Right atrium auricular region (tissue), 2 donors: ENCODE results near the gene UFSP1. TPM values are rescaled to one million over a fixed set of nuclear protein-coding genes. Genes with fewer than 3 reads are reported as not detected.

Source experiments
- DNase-seq: peaks from one replicate; pipeline ENCODE4 v3.0.0-alpha.2; 2019; ENCODE audit warnings: low spot score
- H3K27ac ChIP-seq, 2 donors: fragments of 200-600 bp; sonication (generic); 1 replicate in 1 of 2; 2 replicates in 1 of 2; pipeline ENCODE4 v1.5.1; 2016 to 2019
- H3K27me3 ChIP-seq, 2 donors: fragments of 200-600 bp; sonication (generic); one replicate each; pipeline versions ENCODE4 v1.5.1 to v1.6.0; 2017 to 2019
- H3K36me3 ChIP-seq: fragments of 200-600 bp; sonication (generic); one replicate; pipeline ENCODE4 v1.5.1; 2016
- H3K4me1 ChIP-seq, 2 donors: fragments of 200-600 bp; sonication (generic); one replicate each; pipeline versions ENCODE4 v1.5.1 to v1.6.0; 2017 to 2019
- H3K4me3 ChIP-seq, 2 donors: fragments of 200-600 bp; sonication (generic); 1 replicate in 1 of 2; 2 replicates in 1 of 2; pipeline ENCODE4 v1.5.1; 2017 to 2019; ENCODE audit warnings: mild to moderate bottlenecking in 1 of 2, moderate library complexity in 1 of 2
- H3K9me3 ChIP-seq, 2 donors: fragments of 200-600 bp; sonication (generic); one replicate each; pipeline ENCODE4 v1.5.1; 2019
- CTCF ChIP-seq, 2 donors: fragments of 200-600 bp; sonication (generic); IDR thresholded peaks; one replicate each; pipeline ENCODE4 v1.5.1; 2019; ENCODE audit warnings: antibody characterized with exemption in 2 of 2
- total RNA-seq, 2 donors: library from RNA; depleted of rRNA; stranded (reverse); fragments of >200 nt; gene quantifications; one replicate each; pipeline ENCODE4 v1.1.0, GENCODE V29; 2016

UFSP1 gene
- total RNA-seq, 2 donors from 2014 or later: 3.0 to 3.7 TPM

GRCh38 chr7:100873599-100874299 lies 15.8 kb downstream of the UFSP1 start:
- no peak for TF ChIP-seq CTCF (IDR thresholded peaks at IDR 0.05)
- DNase-seq: no peak

GRCh38 chr7:100867776-100868485 lies 21.6 kb downstream of the UFSP1 start:
- peak overlapping the region; percentile 94 to 98 for H3K27ac ChIP-seq
- H3K36me3 ChIP-seq: peaks cover 25% of the 10 kb centered on the region
- H3K4me3 ChIP-seq: peak overlapping the region; percentile 67 to 94
- no peaks in the 10 kb centered on the region for H3K9me3 ChIP-seq
- DNase-seq: no peak
- TF ChIP-seq CTCF (IDR thresholded peaks at IDR 0.05): no peak
- H3K4me1 ChIP-seq: peaks cover 0 to 44% of the 10 kb centered on the region in 2 donors
- no peaks in the 10 kb centered on the region for H3K27me3 ChIP-seq

More at GRCh38 chr7:100873599-100874299, 15.8 kb downstream of the UFSP1 start:
- Histone ChIP-seq H3K9me3 (no peaks in the 10 kb centered on the region), H3K4me1 (peaks cover 0 to 45% of the 10 kb centered on the region in 2 donors), H3K27ac (peak overlapping the region; percentile 95 to 97), H3K27me3 (no peaks in the 10 kb centered on the region), H3K36me3 (peaks cover 42% of the 10 kb centered on the region), H3K4me3 (peak overlapping the region; percentile 90)

- H3K27ac ChIP-seq: peak within 1 kb of the TSS; percentile 94 to 98
- H3K36me3 ChIP-seq: peaks cover 18% of the 10 kb centered on the region
- DNase-seq: peak; percentile 91
- peak within 1 kb of the TSS; percentile 67 to 94 for H3K4me3 ChIP-seq
- H3K9me3 ChIP-seq: no peaks in the 10 kb centered on the region
- no peak for TF ChIP-seq CTCF (IDR thresholded peaks at IDR 0.05)
- H3K27me3 ChIP-seq: no peaks in the 10 kb centered on the region
- H3K4me1 ChIP-seq: peaks cover 0 to 44% of the 10 kb centered on the region in 2 donors
Measured at GRCh38 chr7:100867040-100867775, 22.3 kb downstream of the UFSP1 start, which contains the start of gene TRIP6. TRIP6 (plus strand) TSS chr7:100867387; CDS start chr7:100867498, 111 bp downstream.

- no peak for DNase-seq
- no peak for TF ChIP-seq CTCF (IDR thresholded peaks at IDR 0.05)
- no peaks in the 10 kb centered on the region for H3K9me3 ChIP-seq
- no peaks in the 10 kb centered on the region for H3K27me3 ChIP-seq
- H3K36me3 ChIP-seq: peaks cover 15% of the 10 kb centered on the region
- peak overlapping the region; percentile 67 to 94 for H3K4me3 ChIP-seq
- H3K27ac ChIP-seq: peak overlapping the region; percentile 94 to 98
- peaks cover 0 to 44% of the 10 kb centered on the region in 2 donors for H3K4me1 ChIP-seq
Measured at GRCh38 chr7:100866729-100867039, 22.8 kb downstream of the UFSP1 start.

GRCh38 chr7:100865938-100866728 lies 23.4 kb downstream of the UFSP1 start:
- peak overlapping the region; percentile 3 to 94 for H3K4me3 ChIP-seq
- peaks cover 0 to 44% of the 10 kb centered on the region in 2 donors for H3K4me1 ChIP-seq
- H3K27ac ChIP-seq: peak overlapping the region; percentile 94 to 98
- no peak for TF ChIP-seq CTCF (IDR thresholded peaks at IDR 0.05)
- no peaks in the 10 kb centered on the region for H3K9me3 ChIP-seq
- H3K27me3 ChIP-seq: no peaks in the 10 kb centered on the region
- DNase-seq: no peak
- peaks cover 10% of the 10 kb centered on the region for H3K36me3 ChIP-seq
